ENCODE measurements around the gene ST3GAL4.
A peak's percentile ranks its signal among the peaks of the same experiment; 100 is the strongest.

The ST3GAL4 gene

GRCh38 chr11:126410649-126411048 lies 55.2 kb downstream of the ST3GAL4 start:
- no peak for DNase-seq

- no peak for DNase-seq
Observed at GRCh38 chr11:126411971-126412381, 56.5 kb downstream of the ST3GAL4 start.

- no peak for DNase-seq
Observed at GRCh38 chr11:126413426-126413825, 57.9 kb downstream of the ST3GAL4 start.

GRCh38 chr11:126413843-126414405 lies 58.4 kb downstream of the ST3GAL4 start:
- DNase-seq = no peak

GRCh38 chr11:126414615-126415014 lies 59.1 kb downstream of the ST3GAL4 start:
- DNase-seq = no peak

- DNase-seq = no peak
Observed at GRCh38 chr11:126415128-126415527, 59.6 kb downstream of the ST3GAL4 start.

- DNase-seq = no peak
Observed at GRCh38 chr11:126415669-126416420, 60.4 kb downstream of the ST3GAL4 start.

GRCh38 chr11:126416542-126417090 lies 61.1 kb downstream of the ST3GAL4 start:
- peak; percentile 84 for DNase-seq

- no peak for DNase-seq
Observed at GRCh38 chr11:126417091-126417862, 61.8 kb downstream of the ST3GAL4 start.

GRCh38 chr11:126418887-126419286 lies 63.4 kb downstream of the ST3GAL4 start:
- no peak for DNase-seq

GRCh38 chr11:126419801-126420697 lies 64.6 kb downstream of the ST3GAL4 start:
- no peak for DNase-seq

- DNase-seq = no peak
Observed at GRCh38 chr11:126420698-126421256, 65.3 kb downstream of the ST3GAL4 start.

GRCh38 chr11:126421271-126421671 lies 65.8 kb downstream of the ST3GAL4 start:
- no peak for DNase-seq

GRCh38 chr11:126422446-126422845 lies 67.0 kb downstream of the ST3GAL4 start:
- DNase-seq = no peak

GRCh38 chr11:126423154-126423553 lies 67.7 kb downstream of the ST3GAL4 start:
- DNase-seq = no peak

GRCh38 chr11:126423743-126424142 lies 68.3 kb downstream of the ST3GAL4 start:
- DNase-seq = no peak

GRCh38 chr11:126424471-126425039 lies 69.1 kb downstream of the ST3GAL4 start:
- no peak for DNase-seq

GRCh38 chr11:126426106-126426505 lies 70.6 kb downstream of the ST3GAL4 start:
- DNase-seq = no peak

GRCh38 chr11:126426820-126427749 lies 71.6 kb downstream of the ST3GAL4 start:
- no peak for DNase-seq

- no peak for DNase-seq
Observed at GRCh38 chr11:126430581-126431335, 75.3 kb downstream of the ST3GAL4 start.
